Measurements from ENCODE around the gene CGB8.

DNA sequence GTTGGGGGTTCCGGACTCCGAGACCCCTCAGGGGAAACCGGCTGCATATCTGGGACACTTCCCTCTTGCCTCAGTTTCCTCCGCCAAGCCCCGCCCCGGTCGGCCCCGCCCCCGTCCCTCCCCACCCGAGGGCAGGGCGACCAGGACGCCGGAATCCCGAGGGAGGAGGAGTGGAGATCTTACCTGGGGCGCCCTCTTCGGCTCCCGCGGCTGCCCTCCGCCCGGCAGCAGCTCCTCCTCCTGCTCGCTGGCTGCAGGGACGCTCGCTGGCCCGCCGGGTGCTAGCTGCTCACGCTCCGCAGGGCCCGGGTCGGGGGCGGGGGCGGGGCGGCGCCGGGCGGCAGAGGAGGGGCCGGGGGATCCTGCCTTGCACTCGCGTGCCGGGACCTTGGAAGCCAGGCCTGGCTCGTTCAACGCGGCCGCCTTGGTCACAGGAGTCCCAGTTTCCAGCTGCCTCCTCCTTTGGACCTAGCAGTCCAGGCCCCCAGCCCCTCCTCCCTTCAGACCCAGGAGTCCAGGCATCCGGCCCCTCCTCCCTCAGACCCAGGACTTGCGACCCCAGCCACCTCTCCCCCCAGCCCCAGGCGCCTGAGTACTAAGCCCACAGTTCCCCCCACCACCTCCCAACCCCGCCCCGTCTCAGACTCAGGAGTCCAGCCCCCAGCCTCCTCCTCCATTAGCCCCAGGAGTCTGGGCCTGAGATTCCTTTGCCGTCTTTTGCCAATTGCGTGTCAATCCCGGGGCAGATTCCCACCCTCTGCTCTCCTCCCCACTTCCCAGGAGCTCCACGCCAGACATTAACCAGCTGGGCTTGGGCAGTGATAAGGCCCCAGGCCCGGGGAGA, 16.1 kb upstream of the CGB8 start, which contains the start of gene NTF4:
- TF ChIP-seq, protein P1, sequence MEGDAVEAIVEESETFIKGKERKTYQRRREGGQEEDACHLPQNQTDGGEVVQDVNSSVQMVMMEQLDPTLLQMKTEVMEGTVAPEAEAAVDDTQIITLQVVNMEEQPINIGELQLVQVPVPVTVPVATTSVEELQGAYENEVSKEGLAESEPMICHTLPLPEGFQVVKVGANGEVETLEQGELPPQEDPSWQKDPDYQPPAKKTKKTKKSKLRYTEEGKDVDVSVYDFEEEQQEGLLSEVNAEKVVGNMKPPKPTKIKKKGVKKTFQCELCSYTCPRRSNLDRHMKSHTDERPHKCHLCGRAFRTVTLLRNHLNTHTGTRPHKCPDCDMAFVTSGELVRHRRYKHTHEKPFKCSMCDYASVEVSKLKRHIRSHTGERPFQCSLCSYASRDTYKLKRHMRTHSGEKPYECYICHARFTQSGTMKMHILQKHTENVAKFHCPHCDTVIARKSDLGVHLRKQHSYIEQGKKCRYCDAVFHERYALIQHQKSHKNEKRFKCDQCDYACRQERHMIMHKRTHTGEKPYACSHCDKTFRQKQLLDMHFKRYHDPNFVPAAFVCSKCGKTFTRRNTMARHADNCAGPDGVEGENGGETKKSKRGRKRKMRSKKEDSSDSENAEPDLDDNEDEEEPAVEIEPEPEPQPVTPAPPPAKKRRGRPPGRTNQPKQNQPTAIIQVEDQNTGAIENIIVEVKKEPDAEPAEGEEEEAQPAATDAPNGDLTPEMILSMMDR (IDR thresholded peaks at IDR 0.05), result no peak
- TF ChIP-seq POLR2AphosphoS5 (IDR thresholded peaks at IDR 0.05; ENCODE audit: low read depth, low read length), result no peak
